Keratinocyte (primary cell): ENCODE results near the gene IREB2. TPM values are rescaled to one million over a fixed set of nuclear protein-coding genes. Genes with fewer than 3 reads are reported as not detected.

Source experiments
- DNase-seq: peaks from one replicate; pipeline ENCODE4 v3.0.0-alpha.2; 2011; ENCODE audit warnings: low read depth, missing footprints, low spot score
- FAIRE-seq: peaks from 2 replicates; lab custom pipeline; 2011; peaks lifted over from hg19 to GRCh38; lab: Jason Lieb, UNC
- H2AFZ ChIP-seq: 2 replicates; pipeline ENCODE4 v1.6.0; 2012; ENCODE audit warnings: low read length, control low read depth, inconsistent platforms; ENCODE audit not compliant: control insufficient read depth
- H3K27ac ChIP-seq: 2 replicates; pipeline ENCODE4 v1.5.1; 2011; ENCODE audit warnings: low read length; ENCODE audit not compliant: control insufficient read depth, insufficient read depth
- H3K27me3 ChIP-seq: 3 replicates; pipeline ENCODE4 v1.6.0; 2011; ENCODE audit warnings: low read length; ENCODE audit not compliant: control insufficient read depth, insufficient read depth; ENCODE audit errors: extremely low read depth
- H3K36me3 ChIP-seq, 2 experiments: 2 replicates in 1 of 2; 3 replicates in 1 of 2; pipeline ENCODE4 v1.5.1; 2011; ENCODE audit warnings: low read length in 2 of 2, mild to moderate bottlenecking in 1 of 2; ENCODE audit not compliant: control insufficient read depth in 2 of 2, insufficient read depth in 2 of 2; ENCODE audit errors: extremely low read depth in 1 of 2
- H3K4me1 ChIP-seq: 3 replicates; pipeline ENCODE4 v1.5.1; 2011; ENCODE audit warnings: low read length; ENCODE audit not compliant: control insufficient read depth, insufficient read depth; ENCODE audit errors: extremely low read depth
- H3K4me2 ChIP-seq: 3 replicates; pipeline ENCODE4 v1.6.0; 2011; ENCODE audit warnings: low read depth, low read length; ENCODE audit not compliant: control insufficient read depth, insufficient read depth; ENCODE audit errors: extremely low read depth
- H3K4me3 ChIP-seq, 3 experiments: fragments of 200-600 bp in 1 of 3; sonication (generic) in 1 of 3; 2 replicates in 2 of 3; 3 replicates in 1 of 3; pipeline ENCODE4 v1.5.1; 2011 to 2016; ENCODE audit warnings: low read length in 3 of 3, mild to moderate bottlenecking in 3 of 3, control low read depth in 2 of 3, inconsistent platforms in 1 of 3, low read depth in 1 of 3, mixed read lengths in 1 of 3, mixed run types in 1 of 3, moderate library complexity in 1 of 3; ENCODE audit not compliant: control insufficient read depth in 2 of 3, insufficient read depth in 2 of 3; ENCODE audit errors: extremely low read depth in 1 of 3
- H3K79me2 ChIP-seq: 2 replicates; pipeline ENCODE4 v1.6.0; 2012; ENCODE audit warnings: low read length; ENCODE audit not compliant: control insufficient read depth, insufficient read depth
- H3K9ac ChIP-seq: 3 replicates; pipeline ENCODE4 v1.6.0; 2011; ENCODE audit warnings: low read length; ENCODE audit not compliant: control insufficient read depth, insufficient read depth; ENCODE audit errors: extremely low read depth
- H3K9me1 ChIP-seq: 3 replicates; pipeline ENCODE4 v1.6.0; 2011; ENCODE audit warnings: low read length; ENCODE audit not compliant: control insufficient read depth, insufficient read depth; ENCODE audit errors: extremely low read depth
- H3K9me3 ChIP-seq: 2 replicates; pipeline ENCODE4 v1.5.1; 2012; ENCODE audit warnings: low read depth, low read length; ENCODE audit not compliant: control insufficient read depth
- H4K20me1 ChIP-seq: 3 replicates; pipeline ENCODE4 v1.6.0; 2011; ENCODE audit warnings: low read length; ENCODE audit not compliant: control insufficient read depth, insufficient read depth; ENCODE audit errors: extremely low read depth
- EZH2 ChIP-seq: IDR thresholded peaks from one replicate; pipeline ENCODE4 v1.6.1; 2012; ENCODE audit warnings: inconsistent platforms, mild to moderate bottlenecking, low read length, moderate library complexity
- dilution Hi-C: fragments of 300-500 bp; cut with MboI; formaldehyde crosslinking; loops from one replicate; pipeline ENCODE4 v1.7.0; 2020; ENCODE audit warnings: low sequenced_read_pairs; ENCODE audit not compliant: extremely low pct_ligation_motif_present
- polyA plus RNA-seq, 5 experiments: library from polyadenylated mRNA; depleted of rRNA in 3 of 5; stranded (reverse) in 3 of 5; stranded (forward) in 1 of 5; unstranded in 1 of 5; fragments of >200 nt; gene quantifications; 1 replicate in 1 of 5; 2 replicates in 3 of 5; 3 replicates in 1 of 5; pipeline versions ENCODE4 v1.2.1 to v1.2.3, GENCODE V29; 2011 to 2012; ENCODE audit warnings: missing spikeins in 2 of 5, low read depth in 1 of 5, low replicate concordance in 1 of 5
- TF ChIP-seq, protein P1 (sequence below), 3 experiments: IDR thresholded peaks in 1 of 3; conservative IDR thresholded peaks in 1 of 3; optimal IDR thresholded peaks in 1 of 3; 2 replicates in 2 of 3; 3 replicates in 1 of 3; pipeline versions ENCODE3 to v1.5.1; 2011; ENCODE audit warnings: low read length in 3 of 3, mild to moderate bottlenecking in 3 of 3, moderate library complexity in 2 of 3, control low read depth in 1 of 3, inconsistent platforms in 1 of 3; ENCODE audit not compliant: insufficient read depth in 2 of 3; ENCODE audit errors: extremely low read depth in 1 of 3

IREB2 gene
- polyA plus RNA-seq, 1 donor (not counting 4 experiments of a cell fraction or from before 2014, with no cell fraction given): 20.5 TPM

DNA sequence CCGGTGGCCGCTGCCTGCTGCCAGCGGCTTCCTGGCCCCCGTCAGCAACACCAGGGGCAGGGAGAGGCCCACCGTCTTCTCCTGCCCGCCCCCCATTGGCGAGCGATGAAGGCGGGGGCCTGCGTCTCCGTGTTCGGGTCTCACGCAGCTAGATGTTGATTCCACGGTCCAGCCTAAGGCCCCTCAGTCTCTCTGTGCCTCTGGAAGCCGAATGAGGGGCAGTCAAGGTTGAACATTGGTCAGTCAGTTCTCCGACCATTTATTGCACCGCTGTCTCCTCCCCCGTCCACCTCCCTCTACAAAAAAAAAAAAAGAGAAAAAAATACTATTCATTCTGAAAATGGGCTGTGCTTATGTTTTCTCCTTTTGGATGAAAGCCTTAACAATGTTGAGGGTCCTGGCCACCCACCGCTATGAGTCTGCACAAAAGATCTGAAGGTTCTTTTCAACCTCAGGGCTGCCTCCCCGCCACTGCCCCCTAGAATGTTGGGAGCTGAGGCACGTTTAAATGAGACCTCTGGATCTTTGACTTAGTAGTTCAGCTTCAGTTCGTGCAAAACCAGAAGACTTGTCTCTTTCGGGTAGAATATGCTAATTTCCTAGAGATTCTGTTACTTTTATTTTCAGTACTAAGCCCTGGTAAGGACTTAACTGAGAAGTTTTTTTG lies 736 bp downstream of the IREB2 start:
- Histone ChIP-seq H4K20me1 (no peaks in the 10 kb centered on the region), H3K36me3 (peaks cover 2 to 10% of the 10 kb centered on the region in 2 experiments), H3K79me2 (peaks cover 53% of the 10 kb centered on the region), H3K4me2 (peak overlapping the region; percentile 88), H3K9ac (peak overlapping the region; percentile 99), H3K4me3 (peak overlapping the region; percentile 94 to 98 (median 97)), H2AFZ (peak overlapping the region; percentile 81), H3K27me3 (no peaks in the 10 kb centered on the region), H3K27ac (peak overlapping the region; percentile 90), H3K9me3 (no peaks in the 10 kb centered on the region), H3K9me1 (no peaks in the 10 kb centered on the region), H3K4me1 (peaks cover 23% of the 10 kb centered on the region)
- no peak for DNase-seq
- no peak for FAIRE-seq
- no peak for TF ChIP-seq EZH2
- TF ChIP-seq, protein P1, sequence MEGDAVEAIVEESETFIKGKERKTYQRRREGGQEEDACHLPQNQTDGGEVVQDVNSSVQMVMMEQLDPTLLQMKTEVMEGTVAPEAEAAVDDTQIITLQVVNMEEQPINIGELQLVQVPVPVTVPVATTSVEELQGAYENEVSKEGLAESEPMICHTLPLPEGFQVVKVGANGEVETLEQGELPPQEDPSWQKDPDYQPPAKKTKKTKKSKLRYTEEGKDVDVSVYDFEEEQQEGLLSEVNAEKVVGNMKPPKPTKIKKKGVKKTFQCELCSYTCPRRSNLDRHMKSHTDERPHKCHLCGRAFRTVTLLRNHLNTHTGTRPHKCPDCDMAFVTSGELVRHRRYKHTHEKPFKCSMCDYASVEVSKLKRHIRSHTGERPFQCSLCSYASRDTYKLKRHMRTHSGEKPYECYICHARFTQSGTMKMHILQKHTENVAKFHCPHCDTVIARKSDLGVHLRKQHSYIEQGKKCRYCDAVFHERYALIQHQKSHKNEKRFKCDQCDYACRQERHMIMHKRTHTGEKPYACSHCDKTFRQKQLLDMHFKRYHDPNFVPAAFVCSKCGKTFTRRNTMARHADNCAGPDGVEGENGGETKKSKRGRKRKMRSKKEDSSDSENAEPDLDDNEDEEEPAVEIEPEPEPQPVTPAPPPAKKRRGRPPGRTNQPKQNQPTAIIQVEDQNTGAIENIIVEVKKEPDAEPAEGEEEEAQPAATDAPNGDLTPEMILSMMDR (optimal IDR thresholded peaks at IDR 0.05 in 1 of 3, IDR thresholded peaks at IDR 0.05 in 1 of 3, conservative IDR thresholded peaks at IDR 0.05 in 1 of 3; ENCODE audit: extremely low read depth in 1 of 3, insufficient read depth in 2 of 3, low read length in 3 of 3): peak; percentile 23 to 44 (median 41)
- dilution Hi-C loops: no loop called here

DNA sequence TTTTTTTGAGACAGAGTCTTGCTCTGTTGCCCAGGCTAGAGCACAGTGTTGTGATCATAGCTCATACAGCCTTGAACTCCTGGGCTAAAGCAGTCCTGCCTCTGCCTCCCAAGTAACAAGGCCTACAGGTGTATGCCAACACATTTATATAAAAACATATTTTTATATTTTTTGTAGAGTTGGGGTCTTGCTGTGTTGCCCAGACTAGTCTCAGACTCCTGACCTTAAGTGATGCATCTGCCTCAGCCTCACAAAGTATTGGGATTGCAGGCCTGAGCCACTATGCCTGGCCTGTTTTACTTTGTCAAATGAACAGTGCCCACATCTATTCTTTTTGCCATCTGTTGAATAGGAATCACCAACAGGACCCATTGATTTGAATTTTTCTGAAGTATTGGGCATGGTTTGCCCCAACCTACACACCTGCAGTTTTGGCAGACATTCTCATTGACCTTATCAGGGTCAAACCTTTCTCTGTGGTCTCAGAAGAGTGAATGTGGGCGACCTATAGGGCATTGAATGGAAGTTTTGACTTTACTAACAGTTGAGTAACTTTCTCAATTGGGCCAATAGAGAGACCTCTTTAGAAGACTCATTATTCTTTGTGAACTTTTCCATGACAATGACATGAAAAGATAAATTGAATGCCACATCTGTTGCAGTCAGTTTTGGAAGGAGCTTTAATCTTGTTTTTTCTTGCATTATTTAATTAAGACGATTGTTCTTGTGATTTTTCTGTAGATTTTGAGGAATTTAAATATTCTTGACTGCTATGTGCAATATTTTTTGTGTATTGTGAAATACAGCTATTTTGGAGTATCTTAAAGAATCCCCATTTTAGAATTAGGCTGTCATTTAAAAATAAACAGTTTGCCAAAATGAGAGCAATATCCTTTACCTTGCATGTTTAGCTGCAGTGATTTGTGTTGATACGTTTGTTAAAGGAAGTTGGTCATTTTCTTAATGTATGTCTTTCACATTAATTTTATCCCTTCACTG lies 2.7 kb downstream of the IREB2 start:
- H3K79me2 ChIP-seq: peaks cover 69% of the 10 kb centered on the region
- no peak overlapping the region for H2AFZ ChIP-seq
- peak overlapping the region; percentile 31 for H3K4me2 ChIP-seq
- no peaks in the 10 kb centered on the region for H3K9me3 ChIP-seq
- TF ChIP-seq, protein P1 (optimal IDR thresholded peaks at IDR 0.05 in 1 of 3, IDR thresholded peaks at IDR 0.05 in 1 of 3, conservative IDR thresholded peaks at IDR 0.05 in 1 of 3; ENCODE audit: extremely low read depth in 1 of 3, insufficient read depth in 2 of 3, low read length in 3 of 3): no peak
- no peak for TF ChIP-seq EZH2
- peak overlapping the region; percentile 9 for H3K9ac ChIP-seq
- H3K27ac ChIP-seq: peak overlapping the region; percentile 8
- no peak for FAIRE-seq
- dilution Hi-C loops: no loop called here
- peaks cover 5 to 10% of the 10 kb centered on the region in 2 experiments for H3K36me3 ChIP-seq
- no peaks in the 10 kb centered on the region for H3K9me1 ChIP-seq
- H3K4me1 ChIP-seq: peaks cover 23% of the 10 kb centered on the region
- H3K27me3 ChIP-seq: no peaks in the 10 kb centered on the region
- H4K20me1 ChIP-seq: peaks cover 4% of the 10 kb centered on the region
- no peak for DNase-seq
- no peak overlapping the region for H3K4me3 ChIP-seq
